ENCODE data around the gene LILRA6. TPM values are rescaled to one million over a fixed set of nuclear protein-coding genes. Genes with fewer than 3 reads are reported as not detected.

Gene LILRA6
- total and polyA plus RNA-seq, 2 of the 13 experiments (the other 11 are each of a cell fraction or from before 2014, with no cell fraction given), result not detected

DNA sequence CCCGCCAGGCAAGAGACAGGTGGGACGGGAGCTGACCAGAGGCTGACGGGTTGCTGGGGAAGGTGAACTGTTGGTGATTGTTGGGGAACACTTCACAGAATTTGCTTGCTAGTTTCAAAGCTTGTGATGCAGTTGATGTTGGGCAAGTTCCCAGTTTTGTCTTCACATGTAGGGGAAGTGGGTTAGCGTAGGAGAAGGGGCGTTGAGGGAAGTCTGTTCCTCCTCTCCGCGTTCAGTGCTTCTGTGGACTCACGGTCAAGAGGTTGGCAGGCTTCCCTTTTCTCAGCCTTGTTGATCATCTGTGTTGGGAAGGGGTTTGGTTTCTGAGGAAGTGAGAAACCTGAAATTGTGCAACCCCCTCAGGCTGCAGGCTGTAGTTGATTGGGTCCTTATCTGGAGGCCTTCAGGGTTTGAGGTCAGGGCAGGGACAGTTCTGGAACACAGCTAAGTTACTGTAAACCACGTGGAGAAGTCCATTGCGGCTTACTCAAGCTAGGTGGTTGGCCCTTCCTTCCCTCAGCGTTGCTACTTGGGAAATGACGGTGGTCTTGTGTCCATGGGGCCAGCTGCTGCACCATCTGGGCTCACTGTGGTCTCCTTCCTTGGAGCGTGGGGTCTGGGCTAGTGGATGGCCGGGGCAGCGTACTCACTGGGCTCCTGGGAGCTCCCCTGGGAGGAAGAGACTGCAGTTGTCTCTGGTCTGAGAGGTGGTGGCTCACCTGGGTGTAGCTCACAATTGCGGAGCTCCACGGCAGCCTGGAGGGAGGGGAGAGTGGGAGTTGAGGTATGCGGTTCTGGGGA is 34.4 kb downstream of the LILRA6 start (continued):
- TF ChIP-seq POGK (CRISPR knock-in tag; conservative IDR thresholded peaks at IDR 0.05) (0 out of 2 replicates have a peak, but pooled peaks have one; percentile 47), ZNF335 (CRISPR knock-in tag; IDR thresholded peaks at IDR 0.05) (0 out of 2 replicates have a peak, but pooled peaks have one; percentile 46), CREM (IDR thresholded peaks at IDR 0.05) (0 out of 2 replicates have a peak, but pooled peaks have one; percentile 9), CREM (CRISPR knock-in tag; IDR thresholded peaks at IDR 0.05) (no peak), ZNF749 (CRISPR knock-in tag; IDR thresholded peaks at IDR 0.05; ENCODE audit: borderline replicate concordance) (0 out of 2 replicates have a peak, but pooled peaks have one; percentile 15), ATF4 (CRISPR knock-in tag; IDR thresholded peaks at IDR 0.05) (0 out of 4 replicates have a peak, but pooled peaks of 1 of the 2 experiments have one; percentile 8), RERE (CRISPR knock-in tag; IDR thresholded peaks at IDR 0.05; ENCODE audit: low read depth) (no peak), ZNF451 (CRISPR knock-in tag; IDR thresholded peaks at IDR 0.05) (no peak), KDM2A (CRISPR knock-in tag; IDR thresholded peaks at IDR 0.05; ENCODE audit: borderline replicate concordance, low read depth) (peak; percentile 81; the same call in 1 of the 2 replicates)
- TF ChIP-seq, protein P1, sequence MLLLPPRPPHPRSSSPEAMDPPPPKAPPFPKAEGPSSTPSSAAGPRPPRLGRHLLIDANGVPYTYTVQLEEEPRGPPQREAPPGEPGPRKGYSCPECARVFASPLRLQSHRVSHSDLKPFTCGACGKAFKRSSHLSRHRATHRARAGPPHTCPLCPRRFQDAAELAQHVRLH (CRISPR knock-in tag; IDR thresholded peaks at IDR 0.05; ENCODE audit: borderline replicate concordance, low read depth), result peak; percentile 27; the same call in 1 of the 2 replicates
- TF ChIP-seq, protein P2, sequence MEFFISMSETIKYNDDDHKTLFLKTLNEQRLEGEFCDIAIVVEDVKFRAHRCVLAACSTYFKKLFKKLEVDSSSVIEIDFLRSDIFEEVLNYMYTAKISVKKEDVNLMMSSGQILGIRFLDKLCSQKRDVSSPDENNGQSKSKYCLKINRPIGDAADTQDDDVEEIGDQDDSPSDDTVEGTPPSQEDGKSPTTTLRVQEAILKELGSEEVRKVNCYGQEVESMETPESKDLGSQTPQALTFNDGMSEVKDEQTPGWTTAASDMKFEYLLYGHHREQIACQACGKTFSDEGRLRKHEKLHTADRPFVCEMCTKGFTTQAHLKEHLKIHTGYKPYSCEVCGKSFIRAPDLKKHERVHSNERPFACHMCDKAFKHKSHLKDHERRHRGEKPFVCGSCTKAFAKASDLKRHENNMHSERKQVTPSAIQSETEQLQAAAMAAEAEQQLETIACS (CRISPR knock-in tag; IDR thresholded peaks at IDR 0.05), result no peak
- TF ChIP-seq, protein P3, sequence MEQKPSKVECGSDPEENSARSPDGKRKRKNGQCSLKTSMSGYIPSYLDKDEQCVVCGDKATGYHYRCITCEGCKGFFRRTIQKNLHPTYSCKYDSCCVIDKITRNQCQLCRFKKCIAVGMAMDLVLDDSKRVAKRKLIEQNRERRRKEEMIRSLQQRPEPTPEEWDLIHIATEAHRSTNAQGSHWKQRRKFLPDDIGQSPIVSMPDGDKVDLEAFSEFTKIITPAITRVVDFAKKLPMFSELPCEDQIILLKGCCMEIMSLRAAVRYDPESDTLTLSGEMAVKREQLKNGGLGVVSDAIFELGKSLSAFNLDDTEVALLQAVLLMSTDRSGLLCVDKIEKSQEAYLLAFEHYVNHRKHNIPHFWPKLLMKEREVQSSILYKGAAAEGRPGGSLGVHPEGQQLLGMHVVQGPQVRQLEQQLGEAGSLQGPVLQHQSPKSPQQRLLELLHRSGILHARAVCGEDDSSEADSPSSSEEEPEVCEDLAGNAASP (CRISPR knock-in tag; IDR thresholded peaks at IDR 0.05; ENCODE audit: borderline replicate concordance), result peak; percentile 63; the same call in 1 of the 2 replicates

All from HepG2 (cell line).